HUES64 (cell line): ENCODE measurements around the gene HPN.
"Not testable (repeated sequence)": the region's sequence is repeated elsewhere in the genome, so short reads cannot be mapped to it uniquely, and the experiment has no call there.

Source experiments
- H3K27ac ChIP-seq: 2 replicates; pipeline ENCODE4 v1.7.0; 2013; ENCODE audit warnings: low read depth, low read length, inconsistent platforms
- H3K27me3 ChIP-seq: 2 replicates; pipeline ENCODE4 v1.6.1; 2013; ENCODE audit warnings: mild to moderate bottlenecking, low read length; ENCODE audit not compliant: insufficient read depth
- H3K36me3 ChIP-seq: 2 replicates; pipeline ENCODE4 v1.6.1; 2013; ENCODE audit warnings: mild to moderate bottlenecking, low read length; ENCODE audit not compliant: insufficient read depth
- H3K4me1 ChIP-seq: 2 replicates; pipeline ENCODE4 v1.6.1; 2013; ENCODE audit warnings: mild to moderate bottlenecking, low read length, moderate library complexity; ENCODE audit not compliant: insufficient read depth
- H3K4me3 ChIP-seq: 2 replicates; pipeline ENCODE4 v1.5.1; 2013; ENCODE audit warnings: mild to moderate bottlenecking, low read length, moderate library complexity
- H3K9ac ChIP-seq: 2 replicates; pipeline ENCODE4 v1.6.1; 2013; ENCODE audit warnings: mild to moderate bottlenecking, low read depth, low read length
- H3K9me3 ChIP-seq: 2 replicates; pipeline ENCODE4 v1.6.1; 2013; ENCODE audit warnings: low read depth, low read length; ENCODE audit not compliant: insufficient read depth
- WGBS: fragments of 150-250, 120-280 bp; methylation state at CpG from one replicate; pipeline ENCODE4 v1.1.7; 2013; ENCODE audit warnings: missing lambda C conversion rate; 5-methylcytosine and 5-hydroxymethylcytosine counted together

Gene HPN

GRCh38 chr19:35011091-35011689, 30.3 kb upstream of the HPN start:
- H3K4me3 ChIP-seq, result no peak overlapping the region
- H3K27me3 ChIP-seq, result no peaks in the 10 kb centered on the region
- no peaks in the 10 kb centered on the region for H3K9me3 ChIP-seq
- WGBS, result 91% methylated on average over 13 of the region's 13 CpGs
- H3K36me3 ChIP-seq, result peaks cover 91% of the 10 kb centered on the region
- H3K9ac ChIP-seq, result no peak overlapping the region
- H3K27ac ChIP-seq, result no peak overlapping the region
- no peaks in the 10 kb centered on the region for H3K4me1 ChIP-seq

GRCh38 chr19:35011737-35012682, 29.5 kb upstream of the HPN start:
- Histone ChIP-seq H3K4me1 (no peaks in the 10 kb centered on the region), H3K4me3 (no peak overlapping the region), H3K27me3 (no peaks in the 10 kb centered on the region), H3K36me3 (peaks cover 91% of the 10 kb centered on the region), H3K9me3 (no peaks in the 10 kb centered on the region), H3K27ac (no peak overlapping the region), H3K9ac (no peak overlapping the region)
- 92% methylated on average over 18 of the region's 18 CpGs for WGBS

- Histone ChIP-seq H3K9ac (no peak overlapping the region), H3K36me3 (peaks cover 94% of the 10 kb centered on the region)
- WGBS, result 82% methylated on average over 32 of the region's 32 CpGs
These were observed 28.3 kb upstream of the HPN start for GRCh38 chr19:35013041-35013819.

DNA sequence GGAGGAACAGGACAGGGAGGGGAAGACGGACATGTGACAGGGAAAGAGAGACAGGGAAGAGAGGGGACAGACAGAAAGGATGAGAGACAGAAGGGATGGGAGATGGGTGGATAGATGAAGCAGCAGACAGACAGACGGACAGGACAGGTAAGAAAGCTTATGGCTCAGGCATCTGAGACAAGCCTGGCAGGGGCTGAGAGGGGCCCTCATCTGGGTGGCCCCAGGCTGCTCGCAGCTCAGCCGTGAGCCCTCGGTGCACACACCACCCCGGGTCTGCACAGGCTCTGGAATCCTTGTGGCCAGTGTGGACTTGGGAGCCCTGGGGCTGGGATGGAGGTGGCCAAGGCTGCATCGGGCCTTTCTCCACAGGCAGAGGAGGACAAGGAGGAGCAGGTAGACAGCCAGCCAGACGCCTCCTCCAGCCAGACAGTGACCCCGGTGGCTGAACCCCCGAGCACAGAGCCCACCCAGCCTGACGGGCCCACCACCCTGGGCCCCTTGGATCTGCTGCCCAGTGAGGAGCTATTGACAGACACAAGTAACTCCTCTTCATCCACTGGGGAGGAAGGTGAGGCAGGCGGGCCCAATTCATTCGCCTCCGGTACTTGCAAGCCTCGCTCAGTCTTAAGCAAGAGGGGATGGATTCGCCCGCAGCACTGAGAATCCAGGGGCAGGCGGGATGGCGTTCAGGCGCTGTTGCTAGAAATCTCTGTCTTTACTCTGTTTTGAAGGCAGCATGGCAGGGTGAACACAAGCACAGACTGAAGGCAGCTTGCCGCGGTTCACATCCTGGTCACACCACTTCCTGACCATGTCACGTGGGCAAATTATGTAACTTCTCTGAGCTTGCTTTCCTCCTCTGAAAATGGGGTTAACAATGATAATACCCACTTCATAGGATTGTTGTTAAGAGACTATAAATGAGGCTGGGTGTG, 27.4 kb upstream of the HPN start:
- Histone ChIP-seq H3K27me3 (no peaks in the 10 kb centered on the region), H3K4me1 (no peaks in the 10 kb centered on the region), H3K36me3 (peaks cover 95% of the 10 kb centered on the region), H3K27ac (no peak overlapping the region), H3K9ac (no peak overlapping the region), H3K9me3 (no peaks in the 10 kb centered on the region), H3K4me3 (no peak overlapping the region)
- WGBS, result 96% methylated on average over 23 of the region's 23 CpGs

More at GRCh38 chr19:35013041-35013819, 28.3 kb upstream of the HPN start:
- Histone ChIP-seq H3K27ac (no peak overlapping the region), H3K4me1 (no peaks in the 10 kb centered on the region), H3K9me3 (no peaks in the 10 kb centered on the region), H3K4me3 (no peak overlapping the region), H3K27me3 (no peaks in the 10 kb centered on the region)

DNA sequence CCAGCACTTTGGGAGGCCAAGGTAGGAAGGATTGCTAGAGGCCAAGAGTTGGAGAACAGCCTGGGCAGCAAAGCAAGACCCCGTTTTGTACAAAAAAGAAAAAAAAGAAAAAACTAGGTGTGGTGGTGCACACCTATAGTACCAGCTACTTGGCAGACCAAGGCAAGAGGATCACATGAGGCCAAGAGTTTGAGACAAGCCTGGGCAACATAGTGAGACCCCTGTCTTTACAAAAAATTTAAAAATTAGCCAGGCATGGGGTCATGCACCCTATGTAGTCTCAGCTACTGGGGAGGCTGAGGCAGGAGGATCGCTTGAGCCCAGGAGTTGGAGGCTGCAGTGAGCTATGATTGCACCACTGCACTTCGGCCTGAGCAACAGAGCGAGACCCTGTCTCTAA, 26.7 kb upstream of the HPN start:
- H3K4me1 ChIP-seq, H3K27me3 ChIP-seq, H3K4me3 ChIP-seq, H3K9me3 ChIP-seq, H3K27ac ChIP-seq, H3K9ac ChIP-seq: not testable (repeated sequence)
- 94% methylated on average over 4 of the region's 4 CpGs for WGBS
- H3K36me3 ChIP-seq, result peaks cover 95% of the 10 kb centered on the region

- Histone ChIP-seq H3K27me3 (no peaks in the 10 kb centered on the region), H3K9me3 (no peaks in the 10 kb centered on the region), H3K4me3 (no peak overlapping the region), H3K4me1 (no peaks in the 10 kb centered on the region), H3K36me3 (peaks cover 95% of the 10 kb centered on the region), H3K27ac (no peak overlapping the region), H3K9ac (no peak overlapping the region)
- 91% methylated on average over 16 of the region's 16 CpGs for WGBS
These were observed 26.1 kb upstream of the HPN start for GRCh38 chr19:35015270-35015953.

DNA sequence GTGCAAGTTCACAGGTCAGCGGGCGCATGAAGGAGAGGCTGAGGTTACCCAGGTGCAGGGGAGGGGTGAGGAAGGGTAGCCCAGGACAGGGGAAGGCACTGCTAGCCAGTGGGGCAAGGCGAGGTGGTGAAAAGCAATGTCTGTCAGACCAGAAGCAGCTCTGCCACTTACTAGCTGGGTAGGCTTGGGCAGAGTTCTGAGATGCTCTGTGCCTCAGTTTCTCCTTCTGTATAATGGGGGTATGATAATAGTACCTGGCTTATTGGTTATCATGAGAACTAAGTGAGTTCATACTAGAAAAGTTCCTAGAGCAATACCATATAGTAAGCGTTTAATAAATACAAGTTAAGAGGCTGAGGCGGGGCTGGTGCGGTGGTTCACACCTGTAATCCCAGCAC, 25.6 kb upstream of the HPN start:
- Histone ChIP-seq H3K27me3 (no peaks in the 10 kb centered on the region), H3K27ac (no peak overlapping the region), H3K4me1 (no peaks in the 10 kb centered on the region), H3K9me3 (no peaks in the 10 kb centered on the region), H3K36me3 (peaks cover 95% of the 10 kb centered on the region), H3K4me3 (no peak overlapping the region), H3K9ac (no peak overlapping the region)
- 96% methylated on average over 6 of the region's 6 CpGs for WGBS

DNA sequence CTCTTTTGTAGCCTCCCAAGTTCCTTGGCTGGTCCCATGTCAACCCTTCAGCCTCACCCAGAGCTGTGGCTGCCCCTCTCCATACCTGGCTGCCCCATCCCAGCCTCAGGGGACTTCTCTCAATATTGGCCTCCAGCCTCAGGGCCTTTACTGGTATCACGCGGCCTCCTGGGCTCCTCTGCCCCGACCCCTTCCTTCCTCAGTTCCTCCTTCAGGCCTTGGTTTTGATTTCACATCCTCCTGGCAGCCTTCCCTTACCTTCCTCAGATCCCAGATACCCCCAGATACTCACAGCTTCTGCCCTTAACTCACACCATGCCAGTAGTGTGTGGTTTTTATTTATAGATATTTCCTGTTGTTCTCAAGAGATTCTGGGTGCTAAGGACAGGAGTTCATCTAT, 24.0 kb upstream of the HPN start:
- H3K9ac ChIP-seq, result no peak overlapping the region
- peaks cover 95% of the 10 kb centered on the region for H3K36me3 ChIP-seq
- H3K4me3 ChIP-seq, result no peak overlapping the region
- H3K27me3 ChIP-seq, result no peaks in the 10 kb centered on the region
- H3K9me3 ChIP-seq, result no peaks in the 10 kb centered on the region
- WGBS, result 95% methylated on average over 3 of the region's 3 CpGs
- no peak overlapping the region for H3K27ac ChIP-seq
- H3K4me1 ChIP-seq, result no peaks in the 10 kb centered on the region

DNA sequence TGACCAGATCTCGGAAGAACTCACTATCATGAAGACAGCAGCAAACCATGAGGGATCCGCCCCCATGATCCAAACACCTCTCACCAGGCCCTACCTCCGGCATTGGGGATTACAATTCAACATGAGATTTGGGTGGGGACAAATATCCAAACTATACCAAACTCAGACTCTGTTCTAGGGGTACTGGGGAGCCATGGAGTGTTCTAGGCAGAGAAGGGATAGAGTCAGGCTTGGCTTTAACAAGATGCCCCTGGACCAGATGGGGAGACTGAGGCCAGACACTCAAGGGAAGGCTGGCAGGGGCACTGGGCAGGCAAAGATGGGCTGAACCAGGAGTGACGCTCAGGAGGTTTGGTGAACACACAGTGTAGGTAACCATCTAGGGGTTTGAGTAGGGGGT, 23.1 kb upstream of the HPN start:
- Histone ChIP-seq H3K4me3 (no peak overlapping the region), H3K9ac (no peak overlapping the region), H3K4me1 (no peaks in the 10 kb centered on the region), H3K27ac (no peak overlapping the region), H3K36me3 (peaks cover 99% of the 10 kb centered on the region), H3K9me3 (no peaks in the 10 kb centered on the region), H3K27me3 (no peaks in the 10 kb centered on the region)
- WGBS, result 94% methylated on average over 3 of the region's 4 CpGs

DNA sequence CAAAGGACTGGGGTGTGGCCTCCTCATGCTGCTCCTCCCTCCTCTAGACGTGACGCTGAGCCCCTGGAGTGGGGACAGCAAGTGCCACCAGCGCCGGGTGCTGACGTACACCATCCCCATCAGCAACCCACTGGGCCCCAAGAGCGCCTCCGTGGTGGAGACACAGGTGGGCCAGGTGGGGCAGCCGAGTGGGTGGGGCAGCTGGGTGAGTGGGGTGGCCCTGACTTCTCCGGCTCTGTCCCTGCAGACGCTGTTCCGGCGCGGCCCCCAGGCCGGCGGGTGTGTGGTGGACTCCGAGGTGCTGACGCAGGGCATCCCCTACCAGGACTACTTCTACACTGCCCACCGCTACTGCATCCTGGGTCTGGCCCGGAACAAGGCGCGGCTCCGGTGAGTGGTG, 22.4 kb upstream of the HPN start:
- no peaks in the 10 kb centered on the region for H3K4me1 ChIP-seq
- H3K4me3 ChIP-seq, result no peak overlapping the region
- no peaks in the 10 kb centered on the region for H3K9me3 ChIP-seq
- no peak overlapping the region for H3K27ac ChIP-seq
- WGBS, result 96% methylated on average over 22 of the region's 22 CpGs
- no peaks in the 10 kb centered on the region for H3K27me3 ChIP-seq
- no peak overlapping the region for H3K9ac ChIP-seq
- peaks cover 99% of the 10 kb centered on the region for H3K36me3 ChIP-seq
